Smooth muscle cell (in vitro differentiated cells): Measurements from ENCODE around the gene C1orf115. TPM values are rescaled to one million over a fixed set of nuclear protein-coding genes. Genes with fewer than 3 reads are reported as not detected.

Experiments used
- DNase-seq: peaks from one replicate; lab custom pipeline; 2025; ENCODE audit not compliant: unreplicated experiment; lab: John Stamatoyannopoulos, UW
- H2AFZ ChIP-seq: fragments of 200-600 bp; sonication (generic); 2 replicates; pipeline ENCODE4 v1.6.0; 2016; ENCODE audit warnings: antibody characterized with exemption, low read depth, mild to moderate bottlenecking
- H3F3A ChIP-seq: fragments of 200-600 bp; sonication (generic); 2 replicates; pipeline ENCODE4 v1.6.0; 2017; ENCODE audit warnings: antibody characterized with exemption, low read depth
- H3K27ac ChIP-seq: fragments of 200-600 bp; sonication (generic); 2 replicates; pipeline ENCODE4 v1.5.1; 2016; ENCODE audit warnings: low read depth, mild to moderate bottlenecking
- H3K27me3 ChIP-seq: fragments of 200-600 bp; sonication (generic); 2 replicates; pipeline ENCODE4 v1.6.1; 2016; ENCODE audit warnings: low read depth, mild to moderate bottlenecking
- H3K36me3 ChIP-seq: fragments of 200-600 bp; sonication (generic); 2 replicates; pipeline ENCODE4 v1.5.1; 2016; ENCODE audit warnings: low read depth
- H3K4me1 ChIP-seq: fragments of 200-600 bp; sonication (generic); 2 replicates; pipeline ENCODE4 v1.5.1; 2016; ENCODE audit warnings: low read depth
- H3K4me2 ChIP-seq: fragments of 200-600 bp; sonication (generic); 2 replicates; pipeline ENCODE4 v1.6.0; 2016; ENCODE audit warnings: mild to moderate bottlenecking
- H3K4me3 ChIP-seq: fragments of 200-600 bp; sonication (generic); 2 replicates; pipeline ENCODE4 v1.5.1; 2016; ENCODE audit warnings: mild to moderate bottlenecking
- H3K79me2 ChIP-seq: fragments of 200-600 bp; sonication (generic); 2 replicates; pipeline ENCODE4 v1.6.0; 2016; ENCODE audit warnings: low read depth, mild to moderate bottlenecking
- H3K9ac ChIP-seq: fragments of 200-600 bp; sonication (generic); 2 replicates; pipeline ENCODE4 v1.6.0; 2016; ENCODE audit warnings: low read depth
- H3K9me3 ChIP-seq: fragments of 200-600 bp; sonication (generic); replicated peaks from 2 replicates; pipeline ENCODE4 v1.5.1; 2016; ENCODE audit warnings: low read depth
- H4K20me1 ChIP-seq: fragments of 200-600 bp; sonication (generic); 2 replicates; pipeline ENCODE4 v1.6.0; 2016; ENCODE audit warnings: low read depth
- CTCF ChIP-seq: fragments of 200-600 bp; sonication (generic); IDR thresholded peaks from 2 replicates; pipeline ENCODE4 v1.5.1; 2017; ENCODE audit warnings: borderline replicate concordance, mild to moderate bottlenecking, antibody characterized with exemption; ENCODE audit not compliant: insufficient read depth, poor library complexity, severe bottlenecking
- WGBS: methylation state at CpG from one replicate; pipeline ENCODE4 v1.1.7; 2016; ENCODE audit warnings: low lambda C conversion rate; 5-methylcytosine and 5-hydroxymethylcytosine counted together
- polyA plus RNA-seq: library from polyadenylated mRNA; unstranded; fragments of >200 nt; fragmentation: Nextera tagmentation; extraction: Ambion mirVana; gene quantifications from 2 replicates; pipeline ENCODE4 v1.2.1, GENCODE V29; 2016
- total RNA-seq: library from RNA; depleted of rRNA; stranded (reverse); fragments of >200 nt; gene quantifications from 2 replicates; pipeline ENCODE4 v1.2.3, GENCODE V29; 2014

Gene C1orf115
- total and polyA plus RNA-seq, 2 experiments from 2014 or later, result 0.05 to 1.2 TPM

- H3K27me3 ChIP-seq, result no peaks in the 10 kb centered on the region
- H3K9ac ChIP-seq, result no peak overlapping the region
- H3K36me3 ChIP-seq, result peaks cover 4% of the 10 kb centered on the region
- H3K4me1 ChIP-seq, result no peaks in the 10 kb centered on the region
- no peaks in the 10 kb centered on the region for H4K20me1 ChIP-seq
- no peak overlapping the region for H2AFZ ChIP-seq
- no peak for TF ChIP-seq CTCF
- DNase-seq, result no peak
- H3K79me2 ChIP-seq, result no peaks in the 10 kb centered on the region
- 100% methylated on average over 1 of the region's 1 CpG for WGBS
- no peaks in the 10 kb centered on the region for H3K9me3 ChIP-seq
- H3K27ac ChIP-seq, result no peak overlapping the region
- no peak overlapping the region for H3K4me2 ChIP-seq
- H3K4me3 ChIP-seq, result no peak overlapping the region
- no peaks in the 10 kb centered on the region for H3F3A ChIP-seq
Measured at GRCh38 chr1:220655509-220655908, 34.7 kb upstream of the C1orf115 start.

- Histone ChIP-seq H4K20me1 (no peaks in the 10 kb centered on the region), H3K27me3 (no peaks in the 10 kb centered on the region), H2AFZ (no peak overlapping the region), H3K4me2 (no peak overlapping the region), H3K27ac (no peak overlapping the region), H3K9ac (no peak overlapping the region), H3K4me1 (no peaks in the 10 kb centered on the region), H3K9me3 (no peaks in the 10 kb centered on the region), H3F3A (no peaks in the 10 kb centered on the region), H3K79me2 (no peaks in the 10 kb centered on the region), H3K36me3 (peaks cover 4% of the 10 kb centered on the region), H3K4me3 (no peak overlapping the region)
- TF ChIP-seq CTCF, result no peak
- no peak for DNase-seq
Measured at GRCh38 chr1:220655961-220656740, 34.0 kb upstream of the C1orf115 start.

- H3K36me3 ChIP-seq, result no peaks in the 10 kb centered on the region
- H3K9me3 ChIP-seq, result no peaks in the 10 kb centered on the region
- no peak for DNase-seq
- H3K4me1 ChIP-seq, result no peaks in the 10 kb centered on the region
- H3K4me2 ChIP-seq, result no peak overlapping the region
- no peak overlapping the region for H3K4me3 ChIP-seq
- WGBS, result 89% methylated on average over 3 of the region's 3 CpGs
- no peaks in the 10 kb centered on the region for H3K27me3 ChIP-seq
- no peak overlapping the region for H3K27ac ChIP-seq
- no peaks in the 10 kb centered on the region for H4K20me1 ChIP-seq
- H2AFZ ChIP-seq, result no peak overlapping the region
- H3K79me2 ChIP-seq, result no peaks in the 10 kb centered on the region
- TF ChIP-seq CTCF, result no peak
- no peaks in the 10 kb centered on the region for H3F3A ChIP-seq
- H3K9ac ChIP-seq, result no peak overlapping the region
Measured at GRCh38 chr1:220666349-220666748, 23.8 kb upstream of the C1orf115 start.

GRCh38 chr1:220669005-220669404 is 21.2 kb upstream of the C1orf115 start:
- Histone ChIP-seq H2AFZ (no peak overlapping the region), H3K36me3 (no peaks in the 10 kb centered on the region), H3K4me1 (no peaks in the 10 kb centered on the region), H3K79me2 (no peaks in the 10 kb centered on the region), H3K9me3 (no peaks in the 10 kb centered on the region), H4K20me1 (no peaks in the 10 kb centered on the region), H3K27ac (no peak overlapping the region), H3K9ac (no peak overlapping the region), H3K4me3 (no peak overlapping the region), H3K4me2 (no peak overlapping the region), H3K27me3 (peaks cover 7% of the 10 kb centered on the region), H3F3A (no peaks in the 10 kb centered on the region)
- DNase-seq, result no peak
- TF ChIP-seq CTCF, result no peak
- WGBS, result 91% methylated on average over 1 of the region's 1 CpG
